CD8-positive, alpha-beta memory T cell (primary cell): ENCODE data around the gene SHISA6. TPM values are rescaled to one million over a fixed set of nuclear protein-coding genes. Genes with fewer than 3 reads are reported as not detected.

ENCODE experiments used
- CTCF ChIA-PET: fragments of 350-600 bp; sonication (Branson Sonifier 250); formaldehyde crosslinking; loops from one replicate; lab custom pipeline; 2021; ENCODE audit warnings: antibody characterized with exemption; lab: Charles Lee
- POLR2A ChIA-PET: fragments of 350-600 bp; sonication (Branson Sonifier 250); formaldehyde crosslinking; loops from one replicate; lab custom pipeline; 2021; ENCODE audit warnings: antibody characterized with exemption; lab: Charles Lee
- DNase-seq, 5 donors: peaks; one replicate each; pipeline versions ENCODE4 v3.0.0 to v3.0.0-alpha.2; 2020 to 2022; ENCODE audit warnings: mixed read lengths in 1 of 5
- H3K27ac ChIP-seq: one replicate; pipeline ENCODE4 v1.7.0; 2013; ENCODE audit warnings: low read depth, mild to moderate bottlenecking, low read length, moderate library complexity
- H3K27me3 ChIP-seq: 2 replicates; pipeline ENCODE4 v1.7.0; 2013; ENCODE audit warnings: low read length, mild to moderate bottlenecking; ENCODE audit not compliant: insufficient read depth, poor library complexity, severe bottlenecking
- H3K36me3 ChIP-seq: 2 replicates; pipeline ENCODE4 v1.7.0; 2013; ENCODE audit warnings: mild to moderate bottlenecking, low read length, moderate library complexity; ENCODE audit not compliant: insufficient read depth
- H3K4me1 ChIP-seq: 2 replicates; pipeline ENCODE4 v1.7.0; 2013; ENCODE audit warnings: mild to moderate bottlenecking, low read length, moderate library complexity; ENCODE audit not compliant: insufficient read depth
- H3K4me3 ChIP-seq: 2 replicates; pipeline ENCODE4 v1.7.0; 2013; ENCODE audit warnings: mild to moderate bottlenecking, low read length
- H3K9me3 ChIP-seq: 2 replicates; pipeline ENCODE4 v1.7.0; 2013; ENCODE audit warnings: mild to moderate bottlenecking, low read length
- H3K27ac Mint-ChIP-seq, 8 donors: one replicate each; pipeline ENCODE4 v1.8.0; 2020 to 2021; ENCODE audit warnings: mixed read lengths in 8 of 8, mild to moderate bottlenecking in 6 of 8, inconsistent platforms in 3 of 8, moderate library complexity in 3 of 8
- H3K27me3 Mint-ChIP-seq, 2 donors: one replicate each; pipeline ENCODE4 v1.8.0; 2020 to 2021; ENCODE audit warnings: mixed read lengths in 2 of 2, mild to moderate bottlenecking in 1 of 2, moderate library complexity in 1 of 2
- H3K36me3 Mint-ChIP-seq, 3 donors: one replicate each; pipeline ENCODE4 v1.8.0; 2020 to 2021; ENCODE audit warnings: mixed read lengths in 3 of 3, inconsistent platforms in 1 of 3, mild to moderate bottlenecking in 1 of 3
- H3K4me1 Mint-ChIP-seq, 3 donors: one replicate each; pipeline ENCODE4 v1.8.0; 2020 to 2021; ENCODE audit warnings: mixed read lengths in 3 of 3, inconsistent platforms in 1 of 3, mild to moderate bottlenecking in 1 of 3
- H3K4me3 Mint-ChIP-seq, 7 donors: one replicate each; pipeline ENCODE4 v1.8.0; 2020 to 2021; ENCODE audit warnings: mixed read lengths in 7 of 7, mild to moderate bottlenecking in 6 of 7, moderate library complexity in 4 of 7, inconsistent platforms in 2 of 7
- H3K9me3 Mint-ChIP-seq, 5 donors: one replicate each; pipeline ENCODE4 v1.8.0; 2020 to 2022; ENCODE audit warnings: mixed read lengths in 5 of 5, mild to moderate bottlenecking in 3 of 5, moderate library complexity in 2 of 5, inconsistent platforms in 1 of 5
- polyA plus RNA-seq: library from polyadenylated mRNA; unstranded; fragments of 300-500 nt; fragmentation: Illumina TruSeq; gene quantifications from one replicate; pipeline ENCODE4 v1.2.3, GENCODE V29; 2021
- total RNA-seq, 2 experiments: library from RNA; stranded (reverse); gene quantifications; one replicate each; pipeline ENCODE4 v1.2.3, GENCODE V29; 2021

The SHISA6 gene
- total and polyA plus RNA-seq, 3 experiments from 2014 or later = not detected

GRCh38 chr17:11539637-11540036 lies 298.6 kb downstream of the SHISA6 start:
- peaks cover 0 to 2% of the 10 kb centered on the region in 2 donors for H3K27me3 Mint-ChIP-seq
- no peak overlapping the region for H3K27ac ChIP-seq
- ChIA-PET POLR2A (no interaction called here), CTCF (no interaction called here)
- H3K36me3 ChIP-seq = no peaks in the 10 kb centered on the region
- H3K9me3 ChIP-seq = no peaks in the 10 kb centered on the region
- H3K27ac Mint-ChIP-seq = peak overlapping the region in 1 of 8 donors; percentile 42
- H3K4me1 Mint-ChIP-seq = no peaks in the 10 kb centered on the region
- H3K27me3 ChIP-seq = no peaks in the 10 kb centered on the region
- no peak overlapping the region for H3K4me3 Mint-ChIP-seq
- no peak for DNase-seq
- no peaks in the 10 kb centered on the region for H3K36me3 Mint-ChIP-seq
- H3K4me1 ChIP-seq = no peaks in the 10 kb centered on the region
- no peak overlapping the region for H3K4me3 ChIP-seq
- H3K9me3 Mint-ChIP-seq = peaks cover 9 to 29% (median 16%) of the 10 kb centered on the region in 5 donors

DNA sequence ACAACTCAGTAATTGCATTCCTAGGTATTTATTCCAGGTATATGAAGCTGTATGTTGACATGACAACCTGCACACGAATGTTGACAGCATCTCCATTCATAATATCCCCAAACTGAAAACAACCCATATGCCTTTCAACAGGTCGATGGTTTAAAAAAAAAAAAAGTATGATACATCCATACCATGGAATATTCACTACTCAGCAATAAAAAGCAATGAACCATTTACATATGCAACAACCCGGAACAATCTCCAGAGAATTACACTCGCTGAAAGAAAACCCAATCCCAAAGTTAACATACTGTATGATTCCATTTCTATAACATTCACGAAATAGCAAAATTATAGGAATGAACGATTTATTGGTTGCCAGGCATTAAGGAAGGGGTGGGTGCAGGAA lies 304.0 kb downstream of the SHISA6 start:
- no peaks in the 10 kb centered on the region for H3K27me3 ChIP-seq
- no peak overlapping the region for H3K4me3 ChIP-seq
- no peaks in the 10 kb centered on the region for H3K9me3 ChIP-seq
- H3K27ac ChIP-seq = no peak overlapping the region
- Mint-ChIP-seq H3K4me3 (no peak overlapping the region), H3K36me3 (no peaks in the 10 kb centered on the region), H3K27me3 (peaks cover 0 to under 1% of the 10 kb centered on the region in 2 donors), H3K4me1 (no peaks in the 10 kb centered on the region), H3K9me3 (peaks cover 6 to 26% (median 9%) of the 10 kb centered on the region in 5 donors), H3K27ac (no peak overlapping the region)
- POLR2A ChIA-PET = no interaction called here
- no peaks in the 10 kb centered on the region for H3K36me3 ChIP-seq
- H3K4me1 ChIP-seq = no peaks in the 10 kb centered on the region
- DNase-seq = no peak
- CTCF ChIA-PET = no interaction called here

GRCh38 chr17:11545696-11546095 lies 304.7 kb downstream of the SHISA6 start:
- Histone ChIP-seq H3K4me1 (no peaks in the 10 kb centered on the region), H3K27me3 (no peaks in the 10 kb centered on the region), H3K4me3 (no peak overlapping the region), H3K36me3 (no peaks in the 10 kb centered on the region), H3K9me3 (no peaks in the 10 kb centered on the region), H3K27ac (no peak overlapping the region)
- no peak overlapping the region for H3K27ac Mint-ChIP-seq
- H3K36me3 Mint-ChIP-seq = no peaks in the 10 kb centered on the region
- H3K9me3 Mint-ChIP-seq = peaks cover 4 to 23% (median 8%) of the 10 kb centered on the region in 5 donors
- POLR2A ChIA-PET = no interaction called here
- DNase-seq = no peak
- CTCF ChIA-PET = no interaction called here
- no peak overlapping the region for H3K4me3 Mint-ChIP-seq
- no peaks in the 10 kb centered on the region for H3K4me1 Mint-ChIP-seq
- no peaks in the 10 kb centered on the region for H3K27me3 Mint-ChIP-seq

DNA sequence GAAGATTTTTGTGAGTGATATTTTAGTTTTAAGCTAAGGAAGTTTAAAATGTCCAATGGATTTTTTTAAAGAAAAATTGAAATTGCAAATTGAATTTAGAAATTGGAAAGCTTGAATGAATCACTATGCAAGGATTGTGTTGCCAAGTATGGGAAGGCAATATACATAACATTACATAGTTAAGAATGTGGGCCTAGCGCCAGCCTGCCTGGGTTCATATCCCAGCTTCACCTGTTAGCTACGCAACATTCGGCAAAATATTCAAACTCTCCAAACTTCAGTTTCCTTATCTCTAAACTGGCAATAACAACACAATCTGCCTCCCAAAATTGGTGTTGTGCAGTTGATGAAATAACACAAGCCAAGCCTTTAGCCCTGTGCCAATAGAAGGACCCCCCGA lies 306.8 kb downstream of the SHISA6 start:
- Mint-ChIP-seq H3K36me3 (no peaks in the 10 kb centered on the region), H3K4me1 (no peaks in the 10 kb centered on the region), H3K27me3 (no peaks in the 10 kb centered on the region), H3K4me3 (no peak overlapping the region), H3K9me3 (peaks cover 0 to 11% (median 4%) of the 10 kb centered on the region in 5 donors), H3K27ac (no peak overlapping the region)
- Histone ChIP-seq H3K36me3 (no peaks in the 10 kb centered on the region), H3K9me3 (no peaks in the 10 kb centered on the region), H3K4me1 (no peaks in the 10 kb centered on the region), H3K27ac (no peak overlapping the region), H3K27me3 (no peaks in the 10 kb centered on the region), H3K4me3 (no peak overlapping the region)
- DNase-seq = no peak
- POLR2A ChIA-PET = no interaction called here
- CTCF ChIA-PET = no interaction called here

DNA sequence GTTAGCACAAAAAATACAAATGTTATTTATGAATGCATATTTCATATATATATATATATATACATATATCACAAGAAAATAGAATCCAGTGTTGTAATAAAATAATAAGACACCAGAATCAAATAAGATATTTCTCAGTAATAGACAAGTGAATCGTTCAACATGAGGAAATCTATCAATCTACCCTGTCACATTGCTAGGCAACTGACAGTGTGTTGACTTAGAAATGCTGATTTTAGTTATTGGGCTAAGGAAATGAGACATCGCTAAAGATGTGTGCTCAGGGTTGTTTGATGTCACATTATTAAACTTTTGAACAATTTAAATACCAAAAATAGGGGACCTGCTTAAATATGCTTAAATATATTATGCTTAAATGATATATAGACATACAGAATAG lies 307.4 kb downstream of the SHISA6 start:
- Mint-ChIP-seq H3K9me3 (peaks cover 0 to 6% (median 3%) of the 10 kb centered on the region in 5 donors), H3K4me3 (no peak overlapping the region), H3K36me3 (no peaks in the 10 kb centered on the region), H3K27ac (no peak overlapping the region), H3K4me1 (no peaks in the 10 kb centered on the region), H3K27me3 (no peaks in the 10 kb centered on the region)
- Histone ChIP-seq H3K4me3 (no peak overlapping the region), H3K36me3 (no peaks in the 10 kb centered on the region), H3K27ac (no peak overlapping the region), H3K27me3 (no peaks in the 10 kb centered on the region), H3K4me1 (no peaks in the 10 kb centered on the region), H3K9me3 (no peaks in the 10 kb centered on the region)
- POLR2A ChIA-PET = no interaction called here
- DNase-seq = no peak
- CTCF ChIA-PET = no interaction called here

DNA sequence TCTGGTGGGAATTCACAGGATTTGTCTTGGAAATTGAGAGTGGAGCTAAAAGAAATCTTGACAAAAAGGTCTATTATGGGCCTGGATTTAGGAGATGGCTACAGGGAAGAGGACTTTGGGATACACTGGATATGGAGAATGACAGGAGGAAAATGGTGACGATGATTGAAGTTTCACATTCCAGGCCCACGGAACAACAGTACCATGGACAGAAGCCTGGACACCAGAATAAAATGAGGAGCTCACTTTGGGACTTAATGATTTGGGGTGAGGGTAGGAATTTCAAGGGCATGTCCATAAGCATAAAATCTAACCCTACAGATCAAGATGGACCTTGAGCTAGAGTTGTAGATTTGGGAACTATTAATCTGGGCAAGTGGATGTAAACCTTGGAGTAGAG lies 309.4 kb downstream of the SHISA6 start:
- POLR2A ChIA-PET = no interaction called here
- no peak overlapping the region for H3K4me3 ChIP-seq
- no peaks in the 10 kb centered on the region for H3K36me3 ChIP-seq
- Mint-ChIP-seq H3K27me3 (no peaks in the 10 kb centered on the region), H3K4me3 (no peak overlapping the region), H3K4me1 (no peaks in the 10 kb centered on the region), H3K36me3 (no peaks in the 10 kb centered on the region), H3K27ac (no peak overlapping the region), H3K9me3 (peaks cover 0 to 6% (median 2%) of the 10 kb centered on the region in 5 donors)
- H3K27me3 ChIP-seq = no peaks in the 10 kb centered on the region
- H3K9me3 ChIP-seq = no peaks in the 10 kb centered on the region
- no peak for DNase-seq
- no peak overlapping the region for H3K27ac ChIP-seq
- CTCF ChIA-PET = no interaction called here
- no peaks in the 10 kb centered on the region for H3K4me1 ChIP-seq

DNA sequence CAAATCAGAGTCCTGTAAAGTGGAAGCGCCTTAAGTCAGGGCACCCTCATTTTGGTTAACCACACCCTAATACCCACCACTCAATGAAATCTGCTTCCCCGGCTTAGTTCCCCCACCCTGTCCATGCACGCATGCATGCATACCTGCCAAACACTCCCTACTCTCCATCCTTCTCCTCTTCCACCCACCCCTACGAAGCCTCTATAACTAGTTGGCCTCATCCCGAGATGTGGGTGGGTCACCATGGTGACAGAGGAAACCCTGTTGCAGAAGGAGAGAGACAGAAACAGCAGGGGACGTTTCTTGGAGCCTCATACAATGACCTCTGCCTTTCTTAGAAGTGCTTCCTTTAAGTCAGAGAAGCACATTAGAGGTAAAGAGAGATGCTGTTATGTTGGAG lies 310.4 kb downstream of the SHISA6 start:
- Mint-ChIP-seq H3K36me3 (no peaks in the 10 kb centered on the region), H3K9me3 (peaks cover 0 to 6% (median 2%) of the 10 kb centered on the region in 5 donors), H3K27me3 (no peaks in the 10 kb centered on the region), H3K27ac (no peak overlapping the region), H3K4me3 (no peak overlapping the region), H3K4me1 (no peaks in the 10 kb centered on the region)
- ChIA-PET CTCF (no interaction called here), POLR2A (no interaction called here)
- H3K4me3 ChIP-seq = no peak overlapping the region
- DNase-seq = no peak
- H3K9me3 ChIP-seq = no peaks in the 10 kb centered on the region
- H3K27me3 ChIP-seq = no peaks in the 10 kb centered on the region
- no peak overlapping the region for H3K27ac ChIP-seq
- H3K4me1 ChIP-seq = no peaks in the 10 kb centered on the region
- no peaks in the 10 kb centered on the region for H3K36me3 ChIP-seq

DNA sequence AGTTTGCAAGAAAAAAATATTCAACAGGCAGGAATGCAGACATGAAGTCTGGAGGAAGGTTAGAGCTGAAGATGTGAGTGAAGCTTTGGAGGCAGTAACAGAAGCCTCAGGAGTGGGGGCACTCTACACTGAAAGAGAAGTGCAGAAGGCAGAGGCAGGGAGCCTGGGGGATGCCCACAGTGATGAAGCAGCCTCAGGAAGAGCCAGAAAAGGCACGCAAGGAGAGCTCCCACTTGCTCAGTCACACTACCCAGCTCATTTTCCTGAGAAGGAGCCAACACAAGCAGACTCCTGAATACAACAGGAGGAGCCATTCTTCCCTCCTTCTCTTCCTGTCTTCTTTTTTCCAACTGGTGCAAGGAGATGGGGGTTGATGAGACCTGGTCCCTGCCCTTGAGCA lies 312.1 kb downstream of the SHISA6 start:
- no peak overlapping the region for H3K4me3 ChIP-seq
- POLR2A ChIA-PET = no interaction called here

DNA sequence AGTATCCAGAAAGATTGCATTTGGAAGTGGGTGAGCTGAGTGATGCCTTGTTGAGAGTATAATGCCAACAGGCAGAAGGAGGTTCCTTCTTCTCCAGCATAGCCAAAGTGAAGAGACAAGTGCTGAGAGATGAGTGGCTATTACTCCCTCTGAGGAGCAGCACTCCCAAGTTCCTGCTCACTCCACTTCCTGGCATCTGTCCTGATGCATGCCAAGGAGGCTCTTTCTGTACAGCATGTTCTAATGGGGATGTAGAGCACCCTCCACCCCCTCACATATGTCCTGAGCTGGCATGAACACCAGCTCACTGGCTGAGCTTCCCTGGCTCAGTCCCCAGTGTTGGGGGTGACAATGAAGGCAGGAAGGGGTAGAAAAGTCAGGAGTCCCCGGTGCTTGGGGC lies 313.0 kb downstream of the SHISA6 start:
- CTCF ChIA-PET = no interaction called here
- H3K36me3 Mint-ChIP-seq = no peaks in the 10 kb centered on the region
- DNase-seq = no peak
- Histone ChIP-seq H3K4me1 (no peaks in the 10 kb centered on the region), H3K27me3 (no peaks in the 10 kb centered on the region), H3K9me3 (no peaks in the 10 kb centered on the region), H3K4me3 (no peak overlapping the region), H3K36me3 (no peaks in the 10 kb centered on the region), H3K27ac (no peak overlapping the region)
- no peak overlapping the region for H3K4me3 Mint-ChIP-seq
- no peaks in the 10 kb centered on the region for H3K27me3 Mint-ChIP-seq
- POLR2A ChIA-PET = no interaction called here
- peaks cover 0 to 6% (median 2%) of the 10 kb centered on the region in 5 donors for H3K9me3 Mint-ChIP-seq
- H3K27ac Mint-ChIP-seq = no peak overlapping the region
- H3K4me1 Mint-ChIP-seq = no peaks in the 10 kb centered on the region

More for the DNA sequence above, 312.1 kb downstream of the SHISA6 start:
- CTCF ChIA-PET = no interaction called here
- Mint-ChIP-seq H3K36me3 (no peaks in the 10 kb centered on the region), H3K27me3 (no peaks in the 10 kb centered on the region), H3K9me3 (peaks cover 0 to 6% (median 2%) of the 10 kb centered on the region in 5 donors), H3K4me3 (no peak overlapping the region), H3K27ac (no peak overlapping the region), H3K4me1 (no peaks in the 10 kb centered on the region)
- no peak for DNase-seq
- Histone ChIP-seq H3K27me3 (no peaks in the 10 kb centered on the region), H3K4me1 (no peaks in the 10 kb centered on the region), H3K9me3 (no peaks in the 10 kb centered on the region), H3K36me3 (no peaks in the 10 kb centered on the region), H3K27ac (no peak overlapping the region)
